OCI-LY3 (cell line): ENCODE data around the gene CYP46A1.

Source experiments
- H2AFZ ChIP-seq: fragments of 200-600, 300-600 bp; shearing (Covaris generic); 2 replicates; pipeline ENCODE4 v1.6.0; 2014; ENCODE audit warnings: antibody characterized with exemption, low read depth, low read length
- H3K27ac ChIP-seq: fragments of 200-600, 300-600 bp; sonication (generic); 2 replicates; pipeline ENCODE4 v1.5.1; 2014; ENCODE audit warnings: mild to moderate bottlenecking, low read length, moderate library complexity, mixed read lengths
- H3K27me3 ChIP-seq: fragments of 200-600, 300-600 bp; sonication (generic); 2 replicates; pipeline ENCODE4 v1.6.1; 2014; ENCODE audit warnings: low read depth, low read length, mixed read lengths
- H3K36me3 ChIP-seq: fragments of 200-600, 300-600 bp; sonication (generic); replicated peaks from 2 replicates; pipeline ENCODE3; 2014; ENCODE audit warnings: low read depth, low read length, mixed read lengths
- H3K4me1 ChIP-seq: fragments of 300-600, 200-600 bp; sonication (generic); 2 replicates; pipeline ENCODE4 v1.6.1; 2014; ENCODE audit warnings: low read length, mixed read lengths
- H3K4me2 ChIP-seq: fragments of 200-600, 300-600 bp; sonication (generic); 2 replicates; pipeline ENCODE4 v1.6.1; 2014; ENCODE audit warnings: low read length, mixed read lengths
- H3K4me3 ChIP-seq: fragments of 300-600, 200-600 bp; sonication (generic); 2 replicates; pipeline ENCODE4 v1.5.1; 2014; ENCODE audit warnings: antibody characterized with exemption, mild to moderate bottlenecking, low read length, moderate library complexity
- H3K79me2 ChIP-seq: fragments of 300-600, 200-600 bp; shearing (Covaris generic); 2 replicates; pipeline ENCODE4 v1.6.1; 2014; ENCODE audit warnings: mild to moderate bottlenecking, low read length, mixed read lengths
- H3K9ac ChIP-seq: fragments of 300-600, 200-600 bp; shearing (Covaris generic); 2 replicates; pipeline ENCODE4 v1.6.0; 2014; ENCODE audit warnings: mild to moderate bottlenecking, low read length, moderate library complexity
- H3K9me3 ChIP-seq: fragments of 200-600, 300-600 bp; shearing (Covaris generic); 2 replicates; pipeline ENCODE4 v1.6.1; 2014; ENCODE audit warnings: low read length, mixed read lengths; ENCODE audit not compliant: insufficient read depth
- H4K20me1 ChIP-seq: fragments of 200-600, 300-600 bp; sonication (generic); 2 replicates; pipeline ENCODE4 v1.6.1; 2016; ENCODE audit warnings: low read length, mixed read lengths; ENCODE audit not compliant: insufficient read depth
- EZH2phosphoT487 ChIP-seq: fragments of 200-600 bp; shearing (Covaris generic); IDR thresholded peaks from 2 replicates; pipeline ENCODE4 v1.6.1; 2018; ENCODE audit warnings: antibody characterized with exemption, mixed run types, low read depth
- TF ChIP-seq, protein P1 (sequence below): fragments of 200-600, 300-600 bp; sonication (generic); IDR thresholded peaks from 2 replicates; pipeline ENCODE4 v1.5.1; 2014; ENCODE audit warnings: antibody characterized with exemption, low read length, low read depth

The CYP46A1 gene

DNA sequence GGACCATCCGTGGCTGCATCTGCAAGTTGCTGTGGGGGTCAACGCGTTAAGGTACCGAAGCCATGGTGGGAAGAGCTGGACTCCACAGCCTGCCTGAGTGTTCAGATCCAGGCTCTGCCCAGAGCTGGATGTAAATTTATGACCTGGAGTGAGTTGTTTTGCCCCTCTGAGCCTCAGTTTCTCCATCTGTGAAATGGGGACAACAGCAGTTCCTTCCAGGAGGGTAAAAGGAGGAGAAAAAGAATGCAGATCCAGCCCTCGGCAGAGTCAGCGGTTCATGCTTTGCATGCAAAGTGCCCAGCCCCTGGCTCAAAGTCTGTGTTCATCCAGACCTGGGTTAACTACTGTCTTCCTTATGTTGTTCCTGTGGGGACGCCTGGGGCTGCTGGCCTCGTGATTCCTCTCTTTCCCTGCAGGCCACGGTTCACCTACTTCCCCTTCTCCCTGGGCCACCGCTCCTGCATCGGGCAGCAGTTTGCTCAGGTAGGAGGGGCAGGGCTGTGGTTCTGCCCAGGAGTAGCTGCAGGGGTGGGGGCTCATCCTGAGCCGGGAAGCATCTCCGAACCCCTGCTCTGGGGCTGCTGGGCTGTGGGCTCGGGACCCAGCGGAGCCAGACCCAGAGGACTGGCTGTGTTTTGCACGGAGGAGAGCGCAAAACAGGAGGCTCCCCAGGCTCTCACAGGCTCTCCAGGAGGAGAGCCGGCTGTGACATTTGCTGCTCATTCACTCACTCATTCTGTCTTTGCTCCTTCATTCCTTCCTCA is 41.9 kb downstream of the CYP46A1 start:
- no peaks in the 10 kb centered on the region for H3K79me2 ChIP-seq
- H3K27ac ChIP-seq, result no peak overlapping the region
- H3K4me1 ChIP-seq, result no peaks in the 10 kb centered on the region
- no peaks in the 10 kb centered on the region for H3K36me3 ChIP-seq
- H3K4me3 ChIP-seq, result no peak overlapping the region
- H3K27me3 ChIP-seq, result peaks cover 28% of the 10 kb centered on the region
- H3K4me2 ChIP-seq, result no peak overlapping the region
- no peak overlapping the region for H3K9ac ChIP-seq
- H4K20me1 ChIP-seq, result no peaks in the 10 kb centered on the region
- no peak overlapping the region for H2AFZ ChIP-seq
- TF ChIP-seq EZH2phosphoT487, result no peak
- TF ChIP-seq, protein P1, sequence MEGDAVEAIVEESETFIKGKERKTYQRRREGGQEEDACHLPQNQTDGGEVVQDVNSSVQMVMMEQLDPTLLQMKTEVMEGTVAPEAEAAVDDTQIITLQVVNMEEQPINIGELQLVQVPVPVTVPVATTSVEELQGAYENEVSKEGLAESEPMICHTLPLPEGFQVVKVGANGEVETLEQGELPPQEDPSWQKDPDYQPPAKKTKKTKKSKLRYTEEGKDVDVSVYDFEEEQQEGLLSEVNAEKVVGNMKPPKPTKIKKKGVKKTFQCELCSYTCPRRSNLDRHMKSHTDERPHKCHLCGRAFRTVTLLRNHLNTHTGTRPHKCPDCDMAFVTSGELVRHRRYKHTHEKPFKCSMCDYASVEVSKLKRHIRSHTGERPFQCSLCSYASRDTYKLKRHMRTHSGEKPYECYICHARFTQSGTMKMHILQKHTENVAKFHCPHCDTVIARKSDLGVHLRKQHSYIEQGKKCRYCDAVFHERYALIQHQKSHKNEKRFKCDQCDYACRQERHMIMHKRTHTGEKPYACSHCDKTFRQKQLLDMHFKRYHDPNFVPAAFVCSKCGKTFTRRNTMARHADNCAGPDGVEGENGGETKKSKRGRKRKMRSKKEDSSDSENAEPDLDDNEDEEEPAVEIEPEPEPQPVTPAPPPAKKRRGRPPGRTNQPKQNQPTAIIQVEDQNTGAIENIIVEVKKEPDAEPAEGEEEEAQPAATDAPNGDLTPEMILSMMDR, result no peak
- H3K9me3 ChIP-seq, result no peaks in the 10 kb centered on the region

DNA sequence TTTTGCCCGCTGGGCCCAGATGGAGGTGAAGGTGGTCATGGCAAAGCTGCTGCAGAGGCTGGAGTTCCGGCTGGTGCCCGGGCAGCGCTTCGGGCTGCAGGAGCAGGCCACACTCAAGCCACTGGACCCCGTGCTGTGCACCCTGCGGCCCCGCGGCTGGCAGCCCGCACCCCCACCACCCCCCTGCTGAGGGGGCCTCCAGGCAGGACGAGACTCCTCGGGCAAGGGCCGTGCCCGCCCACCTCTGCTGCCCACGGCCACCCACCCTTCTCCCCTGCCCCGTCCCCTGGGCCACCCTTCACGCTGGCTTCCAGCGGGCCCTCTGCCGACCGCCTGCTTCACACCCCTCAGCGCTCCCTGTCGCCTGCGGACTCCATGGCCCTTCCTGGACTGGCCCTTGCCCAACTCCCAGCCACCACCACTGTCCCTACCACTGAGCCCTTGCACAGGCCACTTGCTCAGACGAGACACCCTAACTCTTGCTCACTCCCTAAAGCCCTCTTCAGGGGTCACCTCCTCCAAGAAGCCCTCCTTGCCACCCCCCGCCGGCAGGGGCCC is 42.5 kb downstream of the CYP46A1 start:
- Histone ChIP-seq H2AFZ (no peak overlapping the region), H3K4me3 (no peak overlapping the region), H3K36me3 (no peaks in the 10 kb centered on the region), H4K20me1 (no peaks in the 10 kb centered on the region), H3K9ac (no peak overlapping the region), H3K79me2 (no peaks in the 10 kb centered on the region), H3K4me2 (no peak overlapping the region), H3K27ac (no peak overlapping the region), H3K9me3 (no peaks in the 10 kb centered on the region), H3K27me3 (peaks cover 22% of the 10 kb centered on the region), H3K4me1 (no peaks in the 10 kb centered on the region)
- no peak for TF ChIP-seq EZH2phosphoT487
- TF ChIP-seq, protein P1, result no peak

DNA sequence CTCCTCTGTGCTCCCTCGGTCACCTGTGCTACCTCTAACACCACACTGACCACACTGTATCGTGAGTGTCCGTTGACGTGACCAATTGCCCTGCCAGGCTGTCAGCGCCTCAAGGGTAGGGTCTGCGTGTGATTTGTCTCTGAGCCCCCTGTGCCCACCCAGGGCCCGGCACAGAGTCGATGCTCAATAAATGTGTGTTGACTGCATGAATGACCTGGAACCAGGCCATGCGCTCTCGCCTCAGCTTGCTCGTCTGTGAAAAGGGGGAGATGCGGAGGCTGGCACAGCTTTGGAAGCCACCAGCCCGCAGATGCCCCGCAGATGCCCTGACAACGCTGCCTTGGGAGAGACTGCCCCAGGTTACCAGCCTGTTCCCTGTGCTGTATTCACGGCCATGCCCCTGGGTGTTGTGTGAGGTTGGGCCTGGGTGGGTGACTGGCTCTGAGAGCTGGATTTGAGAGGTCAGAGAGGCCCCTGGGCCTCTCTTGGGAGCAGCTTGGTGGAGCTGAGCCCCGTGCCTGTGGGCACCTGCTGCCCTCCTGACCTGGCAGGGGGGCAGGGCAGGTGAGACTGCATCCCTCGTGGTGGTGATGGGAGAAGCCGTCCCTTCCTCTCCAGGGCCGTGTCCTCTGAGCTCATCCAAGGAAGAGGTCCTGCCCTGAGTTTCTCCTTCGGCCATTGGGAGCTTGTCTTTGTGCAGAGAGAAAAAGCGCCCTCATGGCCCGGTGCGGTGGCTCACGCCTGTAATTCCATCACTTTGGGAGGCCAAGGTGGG is 43.2 kb downstream of the CYP46A1 start:
- Histone ChIP-seq H2AFZ (no peak overlapping the region), H3K9ac (no peak overlapping the region), H3K27me3 (peaks cover 20% of the 10 kb centered on the region), H3K4me3 (no peak overlapping the region), H3K27ac (no peak overlapping the region), H3K4me2 (no peak overlapping the region), H4K20me1 (no peaks in the 10 kb centered on the region), H3K9me3 (no peaks in the 10 kb centered on the region), H3K79me2 (no peaks in the 10 kb centered on the region), H3K36me3 (no peaks in the 10 kb centered on the region), H3K4me1 (no peaks in the 10 kb centered on the region)
- TF ChIP-seq, protein P1, result no peak
- no peak for TF ChIP-seq EZH2phosphoT487
